Endothelial cell of umbilical vein (primary cell): Measurements from ENCODE around the gene CDH23. TPM values are rescaled to one million over a fixed set of nuclear protein-coding genes. Genes with fewer than 3 reads are reported as not detected.
"Not testable (repeated sequence)": the region's sequence is repeated elsewhere in the genome, so short reads cannot be mapped to it uniquely, and the experiment has no call there.

Source experiments
- BruUV-seq: library from RNA; stranded (reverse); fragments of 400-500 nt; replicated peaks from 2 replicates; lab custom pipeline; 2021; lab: Mats Ljungman, UMichigan
- CTCF ChIA-PET: fragments of 300-600, 350-600 bp; sonication (Branson Sonifier 250); formaldehyde crosslinking; loops from one replicate; lab custom pipeline; 2021; ENCODE audit warnings: antibody characterized with exemption, inconsistent platforms; lab: Charles Lee
- POLR2A ChIA-PET: fragments of 300-600, 350-600 bp; sonication (Branson Sonifier 250); formaldehyde crosslinking; loops from one replicate; lab custom pipeline; 2021; ENCODE audit warnings: antibody characterized with exemption, inconsistent platforms; lab: Charles Lee
- DNase-seq: peaks from one replicate; pipeline ENCODE4 v3.0.0-alpha.2; 2011; ENCODE audit warnings: low read depth, low spot score
- FAIRE-seq: peaks from 2 replicates; lab custom pipeline; 2011; peaks lifted over from hg19 to GRCh38; lab: Jason Lieb, UNC
- H2AFZ ChIP-seq: 2 replicates; pipeline ENCODE4 v1.6.0; 2012; ENCODE audit warnings: low read depth, low read length, control low read depth, inconsistent platforms
- H3K27ac ChIP-seq: 2 replicates; pipeline ENCODE4 v1.5.1; 2011; ENCODE audit warnings: low read depth, mild to moderate bottlenecking, control low read depth, low read length, moderate library complexity; ENCODE audit not compliant: insufficient read depth
- H3K27me3 ChIP-seq, 2 experiments: 2 replicates each; pipeline versions ENCODE4 v1.6.0 to v1.6.1; 2011; ENCODE audit warnings: low read length in 2 of 2, mixed read lengths in 1 of 2; ENCODE audit not compliant: control insufficient read depth in 2 of 2, insufficient read depth in 2 of 2
- H3K36me3 ChIP-seq, 2 experiments: 2 replicates in 1 of 2; 3 replicates in 1 of 2; pipeline ENCODE4 v1.5.1; 2011; ENCODE audit warnings: low read length in 2 of 2, mild to moderate bottlenecking in 1 of 2, moderate library complexity in 1 of 2; ENCODE audit not compliant: control insufficient read depth in 2 of 2, insufficient read depth in 2 of 2; ENCODE audit errors: extremely low read depth in 1 of 2
- H3K4me1 ChIP-seq: 3 replicates; pipeline ENCODE4 v1.5.1; 2011; ENCODE audit warnings: mild to moderate bottlenecking, low read length; ENCODE audit not compliant: control insufficient read depth, insufficient read depth; ENCODE audit errors: extremely low read depth
- H3K4me2 ChIP-seq: 2 replicates; pipeline ENCODE4 v1.6.1; 2011; ENCODE audit warnings: low read length, control low read depth, mixed read lengths; ENCODE audit not compliant: insufficient read depth
- H3K4me3 ChIP-seq, 3 experiments: fragments of 200-600 bp in 1 of 3; sonication (generic), shearing (Covaris generic) in 1 of 3; replicated peaks in 1 of 3; 2 replicates each; pipeline ENCODE4 v1.5.1; 2011 to 2016; ENCODE audit warnings: control low read depth in 3 of 3, low read length in 3 of 3, mild to moderate bottlenecking in 2 of 3, inconsistent platforms in 1 of 3, low read depth in 1 of 3, moderate library complexity in 1 of 3; ENCODE audit not compliant: insufficient read depth in 1 of 3
- H3K79me2 ChIP-seq: 2 replicates; pipeline ENCODE4 v1.6.0; 2012; ENCODE audit warnings: low read length, inconsistent platforms; ENCODE audit not compliant: control insufficient read depth, insufficient read depth
- H3K9ac ChIP-seq: replicated peaks from 2 replicates; pipeline ENCODE3; 2011; ENCODE audit warnings: low read length, control low read depth; ENCODE audit not compliant: insufficient read depth; ENCODE audit errors: extremely low read depth
- H3K9me1 ChIP-seq: replicated peaks from 3 replicates; pipeline ENCODE4 v1.6.0; 2011; ENCODE audit warnings: mild to moderate bottlenecking, low read length; ENCODE audit not compliant: control insufficient read depth, insufficient read depth; ENCODE audit errors: extremely low read depth
- H3K9me3 ChIP-seq: replicated peaks from 2 replicates; pipeline ENCODE4 v1.5.1; 2012; ENCODE audit warnings: low read length, inconsistent platforms; ENCODE audit not compliant: control insufficient read depth, insufficient read depth
- H4K20me1 ChIP-seq: replicated peaks from 2 replicates; pipeline ENCODE3; 2011; ENCODE audit warnings: mild to moderate bottlenecking, low read length; ENCODE audit not compliant: control insufficient read depth, insufficient read depth; ENCODE audit errors: extremely low read depth
- EZH2 ChIP-seq: IDR thresholded peaks from 2 replicates; pipeline ENCODE4 v1.6.1; 2012; ENCODE audit warnings: borderline replicate concordance, low read depth, mild to moderate bottlenecking, moderate library complexity, low read length, inconsistent platforms; ENCODE audit not compliant: severe bottlenecking
- FOS ChIP-seq: IDR thresholded peaks from 2 replicates; pipeline ENCODE4 v1.6.1; 2011; ENCODE audit warnings: mild to moderate bottlenecking, low read length, moderate library complexity, borderline replicate concordance; ENCODE audit not compliant: insufficient read depth
- GATA2 ChIP-seq: IDR thresholded peaks from 2 replicates; pipeline ENCODE4 v1.7.0; 2011; ENCODE audit warnings: low read depth, mild to moderate bottlenecking, moderate library complexity, mixed read lengths, low read length; ENCODE audit not compliant: insufficient read length, insufficient read depth
- JUN ChIP-seq: IDR thresholded peaks from 2 replicates; pipeline ENCODE4 v1.6.1; 2011; ENCODE audit warnings: borderline replicate concordance, low read depth; ENCODE audit not compliant: insufficient read length, insufficient read depth
- MYC ChIP-seq: IDR thresholded peaks from one replicate; pipeline ENCODE4 v1.6.1; 2011; ENCODE audit warnings: mild to moderate bottlenecking, low read depth, low read length
- POLR2A ChIP-seq: IDR thresholded peaks from 2 replicates; pipeline ENCODE4 v1.6.1; 2012; ENCODE audit warnings: low read depth, mild to moderate bottlenecking, control low read depth, low read length
- POLR2AphosphoS5 ChIP-seq: IDR thresholded peaks from 2 replicates; pipeline ENCODE4 v1.6.1; 2012; ENCODE audit warnings: low read depth, mild to moderate bottlenecking, control low read depth, low read length, moderate library complexity; ENCODE audit not compliant: insufficient read depth
- dilution Hi-C: fragments of 300-500 bp; cut with MboI; formaldehyde crosslinking; loops from one replicate; pipeline ENCODE4 v1.15.0; 2019; ENCODE audit warnings: low sequenced_read_pairs; ENCODE audit not compliant: extremely low pct_ligation_motif_present
- intact Hi-C: fragments of 100-400 bp; cut with micrococcal nuclease; formaldehyde crosslinking; loops from one replicate; pipeline ENCODE4 v1.10.0; 2022
- polyA plus RNA-seq, 4 experiments: library from polyadenylated mRNA; depleted of rRNA in 3 of 4; stranded (reverse) in 3 of 4; unstranded in 1 of 4; fragments of >200 nt; gene quantifications; 2 replicates each; pipeline versions ENCODE4 v1.2.1 to v1.2.3, GENCODE V29; 2011 to 2012; ENCODE audit warnings: missing spikeins in 1 of 4
- total RNA-seq: library from RNA; stranded (reverse); gene quantifications from 2 replicates; pipeline ENCODE4 v1.2.3, GENCODE V29; 2021
- TF ChIP-seq, protein P1 (sequence below): IDR thresholded peaks from 2 replicates; pipeline ENCODE4 v1.6.1; 2011; ENCODE audit not compliant: insufficient read depth, insufficient read length
- TF ChIP-seq, protein P2 (sequence below), 2 donors: IDR thresholded peaks; 1 replicate in 1 of 2; 2 replicates in 1 of 2; pipeline ENCODE4 v1.5.1; 2011; ENCODE audit warnings: low read length in 2 of 2, mild to moderate bottlenecking in 2 of 2, moderate library complexity in 2 of 2, control low read depth in 1 of 2, inconsistent platforms in 1 of 2, low read depth in 1 of 2; ENCODE audit not compliant: insufficient read depth in 1 of 2; ENCODE audit errors: extremely low read depth in 1 of 2

Gene CDH23
- total and polyA plus RNA-seq, 2 donors (not counting 3 experiments of a cell fraction or from before 2014, with no cell fraction given), result not detected

DNA sequence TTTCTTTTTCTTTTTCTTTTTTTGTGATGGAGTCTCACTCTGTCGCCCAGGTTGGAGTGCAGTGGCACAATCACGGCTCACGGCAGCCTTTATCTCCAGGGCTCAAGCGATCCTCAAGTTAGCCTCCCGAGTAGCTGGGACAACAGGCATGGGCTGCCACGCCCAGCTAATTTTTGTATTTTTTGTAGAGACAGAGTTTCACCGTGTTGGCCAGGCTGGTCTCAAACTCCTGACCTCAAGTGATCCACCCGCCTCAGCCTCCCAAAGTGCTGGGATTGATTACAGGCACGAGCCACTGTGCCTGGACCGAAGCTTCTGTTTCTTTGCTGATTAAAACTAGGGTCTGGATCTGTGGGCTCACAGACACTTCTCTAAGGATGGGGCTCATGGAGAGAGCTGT is 37.8 kb upstream of the CDH23 start:
- H3K9me1 ChIP-seq, intact Hi-C loops, BruUV-seq, H3K9me3 ChIP-seq, H2AFZ ChIP-seq, H3K79me2 ChIP-seq, H3K4me3 ChIP-seq, H3K36me3 ChIP-seq, dilution Hi-C loops, H4K20me1 ChIP-seq, H3K9ac ChIP-seq, DNase-seq, FAIRE-seq, POLR2A ChIA-PET, H3K27me3 ChIP-seq, H3K4me2 ChIP-seq, H3K27ac ChIP-seq: not testable (repeated sequence)
- H3K4me1 ChIP-seq, result peaks cover 15% of the 10 kb centered on the region
- CTCF ChIA-PET, result interaction anchor here (1.1 to 1.4 kb wide), 2 partner anchors 12 to 25 kb away, joined by 4 read pairs; no protein-coding TSS in a partner anchor

DNA sequence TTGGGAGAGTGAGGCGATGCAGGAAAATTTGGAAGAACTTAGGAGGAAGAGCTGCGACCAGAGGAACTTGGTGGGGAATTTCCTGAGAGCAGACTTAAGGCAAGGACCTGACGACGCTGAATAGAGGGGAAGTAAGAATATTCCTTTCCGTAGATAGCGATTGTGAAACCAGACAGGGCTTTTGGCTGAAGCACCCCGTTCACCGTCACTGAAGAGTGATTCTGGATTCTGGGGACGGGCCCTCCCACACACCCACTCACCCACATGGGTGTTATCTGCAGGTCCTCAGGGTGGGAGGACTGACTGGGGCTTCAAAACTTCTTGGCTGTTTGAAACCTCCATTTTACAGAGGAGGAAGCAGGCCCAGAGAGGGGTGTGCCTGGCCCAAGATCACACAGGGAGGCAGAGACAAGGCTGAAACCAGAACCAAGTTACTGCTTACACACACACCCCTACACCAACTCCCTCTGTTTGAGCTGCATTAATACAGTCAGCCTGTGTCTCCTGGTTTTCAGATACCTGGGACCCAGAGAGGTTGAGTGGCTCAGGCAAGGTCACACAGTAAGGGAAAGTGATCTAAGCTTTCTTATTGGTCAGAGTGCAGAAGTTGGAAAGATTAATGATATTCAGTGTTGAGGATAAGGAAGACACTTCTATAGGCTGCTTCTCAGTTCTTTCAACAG is 37.2 kb upstream of the CDH23 start:
- CTCF ChIA-PET, result interaction anchor here (0.6 to 0.8 kb wide), 2 partner anchors 16 to 332 kb away, joined by 3 to 4 read pairs; no protein-coding TSS in a partner anchor
- no peaks in the 10 kb centered on the region for H3K27me3 ChIP-seq
- dilution Hi-C loops, result no loop called here
- no peaks in the 10 kb centered on the region for H3K36me3 ChIP-seq
- no peak overlapping the region for H3K4me2 ChIP-seq
- intact Hi-C loops, result no loop called here
- FAIRE-seq (no peak), DNase-seq (no peak)
- TF ChIP-seq FOS, result no peak
- TF ChIP-seq EZH2, result no peak
- no peak for TF ChIP-seq POLR2AphosphoS5
- no peak for TF ChIP-seq MYC
- TF ChIP-seq, protein P1, sequence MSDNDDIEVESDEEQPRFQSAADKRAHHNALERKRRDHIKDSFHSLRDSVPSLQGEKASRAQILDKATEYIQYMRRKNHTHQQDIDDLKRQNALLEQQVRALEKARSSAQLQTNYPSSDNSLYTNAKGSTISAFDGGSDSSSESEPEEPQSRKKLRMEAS, result no peak
- no peak for TF ChIP-seq JUN
- no peak for TF ChIP-seq POLR2A
- no peak for TF ChIP-seq GATA2
- TF ChIP-seq, protein P2, sequence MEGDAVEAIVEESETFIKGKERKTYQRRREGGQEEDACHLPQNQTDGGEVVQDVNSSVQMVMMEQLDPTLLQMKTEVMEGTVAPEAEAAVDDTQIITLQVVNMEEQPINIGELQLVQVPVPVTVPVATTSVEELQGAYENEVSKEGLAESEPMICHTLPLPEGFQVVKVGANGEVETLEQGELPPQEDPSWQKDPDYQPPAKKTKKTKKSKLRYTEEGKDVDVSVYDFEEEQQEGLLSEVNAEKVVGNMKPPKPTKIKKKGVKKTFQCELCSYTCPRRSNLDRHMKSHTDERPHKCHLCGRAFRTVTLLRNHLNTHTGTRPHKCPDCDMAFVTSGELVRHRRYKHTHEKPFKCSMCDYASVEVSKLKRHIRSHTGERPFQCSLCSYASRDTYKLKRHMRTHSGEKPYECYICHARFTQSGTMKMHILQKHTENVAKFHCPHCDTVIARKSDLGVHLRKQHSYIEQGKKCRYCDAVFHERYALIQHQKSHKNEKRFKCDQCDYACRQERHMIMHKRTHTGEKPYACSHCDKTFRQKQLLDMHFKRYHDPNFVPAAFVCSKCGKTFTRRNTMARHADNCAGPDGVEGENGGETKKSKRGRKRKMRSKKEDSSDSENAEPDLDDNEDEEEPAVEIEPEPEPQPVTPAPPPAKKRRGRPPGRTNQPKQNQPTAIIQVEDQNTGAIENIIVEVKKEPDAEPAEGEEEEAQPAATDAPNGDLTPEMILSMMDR (IDR thresholded peaks at IDR 0.05; ENCODE audit: extremely low read depth in 1 of 2, insufficient read depth in 1 of 2, low read depth in 1 of 2, low read length in 2 of 2), result no peak
- no peaks in the 10 kb centered on the region for H4K20me1 ChIP-seq
- H3K9me3 ChIP-seq, result no peaks in the 10 kb centered on the region
- no peak overlapping the region for H3K27ac ChIP-seq
- no peak overlapping the region for H3K9ac ChIP-seq
- no peak overlapping the region for H2AFZ ChIP-seq
- no peak overlapping the region for H3K4me3 ChIP-seq
- POLR2A ChIA-PET, result no interaction called here
- no TSS peak for BruUV-seq
- peaks cover 15% of the 10 kb centered on the region for H3K4me1 ChIP-seq
- H3K9me1 ChIP-seq, result no peaks in the 10 kb centered on the region
- no peaks in the 10 kb centered on the region for H3K79me2 ChIP-seq
